Superior temporal gyrus (tissue), 1 donor: ENCODE results near the gene SLC5A12.

Experiments used
- DNase-seq: peaks from one replicate; pipeline ENCODE4 v3.0.0-alpha.2; 2016; ENCODE audit errors: extremely low spot score

Gene SLC5A12

DNA sequence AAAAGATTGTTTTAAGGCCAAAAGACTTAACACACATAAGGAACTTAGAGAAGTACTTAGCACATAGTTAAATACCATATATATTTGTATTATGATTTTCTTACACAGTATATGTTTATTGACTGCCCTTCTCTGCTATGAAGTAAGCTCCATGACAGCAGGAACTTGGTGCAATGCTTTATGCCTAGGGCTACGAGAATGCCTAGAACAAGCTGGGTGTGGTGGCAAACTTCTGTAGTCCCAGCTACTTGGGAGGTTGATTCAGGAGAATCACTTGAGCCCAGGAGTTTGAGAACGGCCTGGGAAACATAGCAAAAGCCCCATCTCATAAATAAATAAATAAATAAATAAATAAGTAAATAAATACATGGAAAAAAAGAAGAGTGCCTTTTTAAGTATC, 1.9 kb downstream of the SLC5A12 start:
- no peak for DNase-seq

DNA sequence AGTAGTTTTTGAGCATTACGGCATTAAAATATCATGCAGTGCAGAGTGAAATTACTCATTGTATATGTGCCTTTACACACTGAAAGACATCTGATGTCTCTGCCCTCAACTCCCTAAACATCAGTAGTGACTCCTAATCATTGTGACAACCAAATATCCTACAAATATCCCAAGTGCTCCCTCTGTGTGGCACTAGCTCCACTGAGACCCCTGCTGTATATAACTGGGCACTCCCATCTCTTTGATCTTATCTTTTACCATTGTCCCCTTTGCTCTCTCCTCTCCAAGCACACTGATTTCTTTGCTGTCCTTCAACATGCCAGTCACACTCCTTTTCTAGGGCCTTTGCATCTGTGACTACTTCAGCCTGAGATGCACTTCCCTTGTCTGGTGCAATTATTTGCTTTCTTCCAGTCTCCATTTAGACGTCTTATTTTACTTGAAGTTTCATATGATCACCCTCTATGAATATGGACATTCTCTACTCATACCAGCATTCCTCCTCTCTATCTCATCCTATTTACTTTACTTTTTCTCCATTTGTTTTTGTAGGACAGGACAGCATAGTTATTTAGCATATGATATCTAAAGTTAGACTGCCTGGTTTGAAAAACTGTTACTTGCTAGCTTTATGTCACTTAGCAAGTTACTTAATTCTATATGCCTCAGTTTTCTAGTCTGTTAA, 2.4 kb downstream of the SLC5A12 start:
- no peak for DNase-seq

DNA sequence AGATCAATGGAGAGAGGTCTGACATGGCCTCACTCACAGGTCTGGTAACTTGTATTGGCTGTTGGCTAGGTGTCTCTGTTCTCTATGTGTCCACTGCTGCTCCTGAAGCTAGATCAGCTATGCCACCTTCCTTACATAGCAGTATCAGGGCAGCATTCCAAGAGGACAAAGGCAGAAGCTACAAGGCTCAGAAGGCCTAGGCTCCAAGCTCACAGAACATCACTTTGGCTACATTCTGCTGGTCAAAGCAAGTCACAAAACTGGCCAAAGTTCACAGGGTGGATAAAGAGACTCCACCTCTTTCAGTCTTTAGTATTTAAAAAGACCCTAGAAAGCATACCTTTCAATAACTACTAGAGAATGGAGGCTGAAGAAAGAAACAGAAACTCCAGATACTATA, 4.1 kb downstream of the SLC5A12 start:
- no peak for DNase-seq

DNA sequence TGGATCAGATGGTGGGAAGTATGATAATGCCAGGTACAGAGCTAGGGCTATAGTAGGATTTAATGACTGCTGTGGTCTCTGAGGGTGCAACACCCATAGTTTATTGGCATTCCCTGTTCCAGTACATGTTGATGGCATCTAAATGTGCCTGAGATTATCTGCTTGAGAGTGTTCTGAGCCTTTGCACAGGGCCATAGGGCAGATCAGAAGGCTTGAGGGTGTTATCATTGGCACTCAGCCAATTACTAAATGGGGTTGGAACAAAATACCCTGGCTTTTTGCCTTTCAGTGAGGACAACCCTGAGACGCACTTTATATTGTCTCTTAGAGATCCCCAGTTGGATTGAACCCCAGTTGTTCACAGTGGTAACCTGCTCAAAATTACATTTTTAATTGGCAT, 6.7 kb downstream of the SLC5A12 start:
- DNase-seq, result no peak

DNA sequence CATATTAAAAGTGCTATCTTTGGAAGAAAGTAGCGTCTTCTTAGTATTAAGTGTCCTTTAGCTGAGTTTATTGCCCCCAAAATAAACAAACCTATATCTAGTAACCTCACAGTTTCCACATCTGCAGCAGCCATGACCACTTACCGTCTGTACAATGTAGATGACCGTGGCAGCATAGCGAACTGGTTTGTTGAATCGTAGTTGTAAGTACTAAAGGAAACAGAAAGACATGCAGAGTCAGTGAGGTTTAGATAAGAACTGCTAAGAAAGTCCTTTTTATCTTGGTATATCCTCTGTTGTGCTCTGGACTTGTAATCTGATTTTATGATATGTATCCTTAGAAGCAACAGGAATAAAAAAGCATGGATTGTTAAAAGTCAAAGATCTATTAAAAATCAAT, 9.4 kb downstream of the SLC5A12 start:
- DNase-seq, result no peak

DNA sequence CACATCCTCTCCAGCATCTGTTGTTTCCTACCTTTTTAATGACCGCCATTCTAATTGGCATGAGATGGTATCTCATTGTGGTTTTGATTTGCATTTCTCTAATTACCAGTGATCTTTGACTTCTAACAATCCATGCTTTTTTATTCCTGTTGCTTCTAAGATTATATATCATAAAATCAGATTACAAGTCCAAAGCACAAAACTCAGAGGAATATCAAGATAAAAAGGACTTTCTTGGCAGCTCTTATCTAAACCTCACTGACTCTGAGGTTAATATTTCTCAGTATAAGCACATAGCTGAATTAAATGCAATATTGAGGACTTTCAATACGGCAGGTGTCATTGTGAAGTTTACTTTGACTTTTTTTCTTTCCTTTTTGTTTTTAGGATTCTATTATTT, 11.4 kb downstream of the SLC5A12 start:
- no peak for DNase-seq

DNA sequence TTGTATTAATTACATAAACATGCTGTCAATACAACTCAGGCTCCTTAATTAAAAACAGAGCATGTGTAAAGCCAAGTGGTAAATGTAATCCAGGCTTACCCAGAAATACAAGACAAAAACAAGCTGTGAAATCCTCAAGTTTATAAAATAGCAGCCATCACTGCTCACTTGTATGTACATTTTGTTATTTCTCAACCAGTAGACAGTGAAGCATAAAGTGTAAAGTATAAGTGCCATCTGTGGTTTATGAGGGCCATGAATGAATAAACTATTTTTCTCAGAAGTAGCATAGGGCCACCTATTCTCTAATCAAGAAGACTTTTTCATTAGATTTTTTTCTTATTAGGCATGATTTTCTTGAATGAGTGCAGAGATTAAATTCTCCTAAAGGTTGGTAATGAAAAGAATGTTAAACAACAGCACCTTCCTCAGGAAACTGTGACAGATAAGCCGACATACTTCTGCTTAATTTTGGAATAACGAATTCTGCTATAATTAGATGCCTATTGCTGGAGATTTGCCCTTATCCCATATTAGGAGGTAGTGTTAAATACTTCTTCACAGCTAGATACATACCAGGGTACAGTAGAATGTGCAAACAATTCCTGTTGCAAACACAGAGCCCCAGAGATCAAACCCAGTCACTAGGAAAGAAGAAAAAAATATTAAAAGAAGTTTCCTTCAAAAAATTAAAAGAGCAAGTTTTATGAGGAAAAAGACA, 13.0 kb downstream of the SLC5A12 start:
- DNase-seq, result no peak

DNA sequence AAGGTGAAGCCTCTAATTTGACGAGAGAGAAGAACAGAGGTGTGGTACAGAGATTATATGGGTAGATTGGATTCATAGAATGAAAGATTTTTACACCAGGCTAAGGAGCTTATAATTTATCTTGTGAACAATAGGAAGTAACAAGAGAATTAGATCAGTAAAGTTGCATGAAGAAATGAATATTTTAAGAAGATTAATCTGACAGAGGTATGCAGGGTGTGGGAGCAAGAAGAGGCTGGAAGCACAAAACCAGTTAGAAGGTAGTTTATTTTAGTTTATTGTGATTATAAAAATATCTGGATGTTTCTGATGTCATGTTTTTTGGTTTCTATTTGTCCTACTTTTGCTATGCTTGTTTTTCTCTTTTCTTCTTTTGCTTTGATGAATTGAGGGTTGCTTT, 15.7 kb downstream of the SLC5A12 start:
- no peak for DNase-seq

DNA sequence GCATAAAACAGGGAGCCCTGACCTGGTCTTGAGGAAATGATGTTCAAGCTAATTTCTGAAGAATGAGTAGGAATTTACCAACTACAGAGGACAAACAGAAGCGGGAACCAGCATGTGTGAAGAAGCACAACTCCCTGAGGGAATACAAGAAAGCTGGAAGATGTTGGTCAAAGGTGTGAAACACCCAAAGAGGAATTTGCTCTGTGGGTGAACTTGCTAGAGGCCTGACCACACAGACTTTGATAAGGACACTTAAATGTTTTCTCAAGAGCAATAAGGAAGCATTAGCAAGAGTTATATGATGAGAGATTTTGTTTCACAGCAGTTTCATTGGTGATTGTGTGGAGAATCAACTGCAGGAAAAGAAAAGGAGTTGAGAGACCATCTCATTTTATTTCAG, 17.6 kb downstream of the SLC5A12 start:
- no peak for DNase-seq

DNA sequence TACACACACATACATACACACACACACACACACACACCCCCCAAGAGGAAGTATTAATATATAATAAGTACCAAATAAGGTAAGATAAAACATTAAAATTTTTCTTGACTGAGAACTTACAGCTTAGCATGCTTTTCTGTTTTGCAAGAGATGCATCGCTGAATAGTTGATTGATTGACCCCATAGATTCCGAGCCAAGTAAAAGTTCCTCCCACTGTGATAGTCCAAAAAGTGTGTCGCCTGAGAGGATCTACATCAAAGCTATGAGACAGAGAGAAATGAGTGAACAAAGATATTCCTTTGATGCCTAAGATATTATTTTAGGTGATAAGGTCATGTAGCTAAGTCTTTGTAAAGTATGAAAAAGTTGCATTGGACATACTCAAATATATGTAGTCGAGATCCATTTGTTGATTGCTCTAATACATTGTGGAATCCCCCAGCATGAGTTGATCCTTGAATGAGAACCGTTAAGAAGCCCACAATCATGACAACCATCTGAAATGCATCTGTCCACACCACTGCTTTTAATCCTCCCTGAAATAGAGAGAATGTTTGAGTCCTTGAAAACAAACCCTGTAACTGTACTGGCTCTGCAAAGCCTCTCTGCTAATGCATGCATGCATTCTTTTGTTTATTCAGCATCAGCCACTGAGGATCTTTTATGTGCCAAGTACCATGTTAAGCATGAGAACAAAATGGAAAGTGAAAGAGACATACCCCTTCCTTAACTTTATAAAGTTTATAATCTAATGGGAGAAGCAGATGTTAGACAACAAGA, 18.3 kb downstream of the SLC5A12 start:
- DNase-seq, result no peak

DNA sequence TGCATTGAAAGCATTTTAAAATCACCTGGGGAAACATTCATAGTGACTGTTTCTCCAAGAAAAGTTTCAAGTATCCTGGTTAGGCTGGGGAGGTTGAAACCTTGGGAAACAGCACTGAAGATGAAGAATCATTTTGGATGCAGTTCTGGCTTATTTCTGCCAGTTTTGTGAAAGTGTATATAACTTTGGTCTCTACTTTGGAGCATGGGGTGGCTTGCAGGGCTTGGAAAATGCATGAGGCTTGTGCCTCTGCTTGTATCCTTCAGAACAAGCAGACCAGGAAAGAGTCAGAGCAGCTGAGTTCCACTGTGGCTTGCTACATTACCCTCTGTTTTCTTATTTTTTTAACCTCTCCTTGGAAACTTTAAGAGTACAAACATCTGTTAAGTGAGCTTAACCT, 19.5 kb downstream of the SLC5A12 start:
- no peak for DNase-seq

DNA sequence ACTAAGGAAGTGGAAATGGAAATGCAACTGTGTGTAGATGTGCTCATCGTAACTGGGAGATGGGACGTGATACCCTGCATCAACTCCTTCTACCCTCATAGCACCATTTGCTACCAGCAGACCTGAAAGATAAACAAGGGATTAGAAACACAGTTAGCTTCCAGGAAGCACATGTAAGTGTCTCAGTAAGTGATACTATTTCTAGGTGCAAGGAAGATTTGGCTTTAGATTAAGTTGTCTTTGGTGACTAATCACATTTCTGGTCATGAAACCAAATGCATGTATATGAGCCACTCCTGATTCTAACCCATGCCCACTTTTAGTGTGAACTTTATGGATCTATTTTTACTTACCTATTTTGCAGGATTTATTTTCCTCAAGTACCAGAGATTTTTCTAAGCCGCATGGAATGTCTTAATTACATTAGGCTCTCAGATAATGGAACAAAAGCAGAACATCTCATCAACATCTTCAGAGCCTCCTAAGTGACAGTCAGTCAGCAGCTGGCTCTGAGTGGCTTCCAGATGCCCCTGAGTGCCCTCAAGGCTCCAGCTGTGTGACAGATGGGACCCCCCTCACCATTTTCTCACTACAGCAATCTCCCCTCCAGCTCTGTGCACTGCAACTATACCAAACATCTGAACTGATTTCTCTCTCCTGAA, 21.2 kb downstream of the SLC5A12 start:
- DNase-seq, result no peak

DNA sequence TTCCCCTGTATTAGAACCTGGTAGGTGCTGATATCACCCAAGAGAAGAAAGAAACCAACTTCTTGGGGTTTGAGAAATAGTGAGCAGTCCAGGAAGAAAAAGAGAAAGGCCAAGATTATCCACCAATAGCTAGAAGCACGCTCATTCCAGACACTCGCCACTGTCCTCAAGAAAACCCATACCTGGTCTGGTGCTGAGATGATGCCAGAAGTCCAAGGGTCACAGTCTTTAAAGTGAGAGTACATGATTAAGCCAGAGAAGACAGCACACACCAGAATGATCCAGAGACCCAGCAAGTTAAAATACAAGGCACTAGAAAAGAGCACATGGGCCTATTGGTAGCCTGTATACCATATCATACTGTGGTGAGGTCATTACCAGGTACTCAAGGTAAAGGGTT, 23.6 kb downstream of the SLC5A12 start:
- DNase-seq, result no peak

DNA sequence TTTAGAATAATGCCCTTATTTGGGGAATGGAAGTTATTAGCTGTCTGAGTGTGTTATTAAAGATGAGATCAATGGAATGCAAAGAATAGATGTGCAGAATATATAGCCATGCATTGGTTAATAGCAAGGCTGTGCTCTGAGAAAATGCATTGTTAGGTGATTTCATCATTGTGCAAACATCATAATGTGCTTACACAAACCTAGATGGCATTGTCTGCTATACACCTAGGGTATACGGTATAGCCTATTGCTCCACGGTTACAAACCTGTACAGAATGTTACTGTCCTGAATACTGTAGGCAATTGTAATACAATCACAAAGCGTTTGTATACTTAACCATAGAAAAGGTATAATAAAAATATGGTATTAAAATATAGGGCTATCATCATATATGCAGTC, 25.5 kb downstream of the SLC5A12 start:
- DNase-seq, result no peak

DNA sequence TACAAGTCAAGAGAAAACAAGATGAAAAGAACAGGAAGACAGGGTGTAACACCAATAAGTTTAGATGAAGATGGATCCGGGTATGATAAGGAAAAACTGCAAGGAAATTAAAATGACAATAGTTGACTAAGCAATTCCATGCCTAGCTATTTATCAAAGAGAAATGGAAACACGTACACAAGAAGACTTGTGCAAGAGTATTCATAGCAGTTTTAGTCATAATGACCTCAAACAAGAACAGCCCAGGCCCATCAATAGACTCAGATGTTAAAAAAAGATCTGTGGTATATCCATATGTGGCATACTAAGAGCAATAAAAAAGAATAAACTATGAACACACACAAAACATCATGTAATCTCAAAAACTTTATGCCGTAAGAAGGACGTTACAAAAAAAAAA, 33.2 kb downstream of the SLC5A12 start:
- DNase-seq, result no peak

DNA sequence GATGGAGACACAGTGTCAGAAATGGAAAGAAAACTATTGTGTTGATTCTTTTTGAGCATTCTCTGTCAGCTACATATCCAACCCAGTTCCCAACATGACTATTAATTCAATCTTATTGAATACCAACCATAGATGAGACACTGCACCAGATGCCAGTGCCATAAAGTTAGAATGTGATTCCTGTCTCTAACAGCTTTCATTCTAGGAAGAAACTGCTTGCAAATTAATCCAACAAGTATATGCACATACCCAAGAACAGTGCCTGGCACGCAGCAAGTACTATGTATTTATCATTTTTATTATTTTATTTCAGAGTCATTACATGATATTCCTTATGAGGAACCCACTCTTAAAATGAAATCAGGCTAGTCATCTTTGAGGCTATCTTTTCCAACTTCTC, 34.5 kb downstream of the SLC5A12 start:
- DNase-seq, result no peak

DNA sequence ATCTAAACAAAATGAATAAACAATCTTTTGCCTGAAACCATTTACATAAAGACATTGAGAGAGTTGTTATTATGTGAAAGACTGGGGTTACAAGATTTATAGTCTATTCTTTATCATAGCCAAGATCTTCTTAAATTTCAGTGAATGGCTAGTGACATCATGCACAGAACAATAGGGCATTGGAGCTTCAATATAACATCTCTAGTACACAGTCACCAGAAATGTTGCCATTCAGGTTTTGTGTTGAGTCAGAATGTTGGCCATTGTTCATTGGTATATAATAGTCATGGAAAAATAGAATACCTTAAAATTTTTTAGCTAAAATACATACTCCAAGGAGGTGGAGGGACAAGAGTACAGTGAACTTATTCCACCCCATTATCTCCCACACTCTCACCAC, 44.3 kb downstream of the SLC5A12 start:
- no peak for DNase-seq

DNA sequence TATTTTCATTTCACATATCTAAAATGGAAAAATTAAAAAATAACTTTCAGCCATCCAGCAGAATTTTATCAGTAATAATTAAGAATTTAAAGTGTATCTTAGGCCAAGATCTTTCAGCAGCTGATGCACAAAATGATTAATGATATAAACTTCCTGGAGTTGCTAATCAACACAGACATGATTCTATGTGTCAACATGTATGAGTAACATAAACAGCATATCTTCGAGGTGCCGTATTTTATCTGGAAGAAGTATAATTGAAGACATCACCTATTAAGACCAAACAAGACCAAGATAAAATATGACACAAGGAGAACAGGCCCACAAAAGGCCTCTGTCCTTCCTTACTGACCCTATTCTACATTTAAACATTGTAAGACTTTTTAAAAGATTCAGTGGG, 45.2 kb downstream of the SLC5A12 start:
- DNase-seq, result no peak

DNA sequence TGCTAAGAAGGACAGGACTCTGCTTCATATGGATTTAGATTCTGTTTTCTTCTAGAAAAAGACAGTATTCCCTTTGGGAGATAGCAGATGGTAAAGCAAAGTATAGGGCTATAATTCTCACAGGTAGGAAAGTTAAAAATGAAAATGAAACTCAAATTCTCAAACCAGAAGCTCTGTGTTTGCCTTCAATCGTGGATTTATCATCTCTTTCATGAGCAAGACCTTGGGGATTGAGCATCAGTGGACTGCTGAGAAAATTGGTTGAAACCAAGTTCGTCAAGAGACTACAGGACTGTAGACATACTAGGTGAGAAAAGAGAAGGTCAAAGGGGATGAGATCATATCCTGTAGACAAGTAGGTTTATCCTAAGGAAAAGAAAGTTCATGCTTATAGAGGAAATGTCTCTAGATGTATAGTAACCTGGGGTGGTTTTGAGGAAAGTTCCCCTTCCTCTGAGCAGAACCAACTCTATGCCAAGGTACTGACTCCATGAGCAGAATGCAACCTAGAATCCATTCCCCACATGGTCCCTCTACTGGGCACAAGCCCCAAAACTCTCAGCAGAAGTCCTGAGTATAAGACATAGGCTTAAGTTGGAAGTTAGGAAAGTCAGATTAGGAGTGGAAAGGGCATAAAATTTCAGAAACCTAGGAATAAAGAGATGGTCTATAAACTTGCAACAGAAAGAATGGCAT, 46.5 kb downstream of the SLC5A12 start:
- DNase-seq, result no peak

DNA sequence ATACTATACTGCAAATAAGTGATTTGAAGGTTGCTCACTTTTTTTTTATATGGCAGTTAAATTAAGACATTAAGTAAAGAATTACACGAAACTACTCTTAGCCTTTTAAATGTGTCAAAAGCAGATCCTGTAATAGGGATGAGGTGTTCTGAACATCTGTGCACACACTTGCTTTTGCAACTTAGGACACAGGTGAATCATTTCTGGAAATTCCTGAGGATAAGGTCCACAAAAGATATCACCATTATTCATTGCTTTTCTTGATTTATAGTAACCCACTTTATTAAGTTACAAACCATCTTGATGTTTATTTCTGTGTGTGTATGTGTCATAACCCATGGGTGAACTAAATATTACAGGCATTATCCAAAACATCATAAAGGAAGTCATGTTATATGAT, 55.9 kb downstream of the SLC5A12 start:
- DNase-seq, result no peak

DNA sequence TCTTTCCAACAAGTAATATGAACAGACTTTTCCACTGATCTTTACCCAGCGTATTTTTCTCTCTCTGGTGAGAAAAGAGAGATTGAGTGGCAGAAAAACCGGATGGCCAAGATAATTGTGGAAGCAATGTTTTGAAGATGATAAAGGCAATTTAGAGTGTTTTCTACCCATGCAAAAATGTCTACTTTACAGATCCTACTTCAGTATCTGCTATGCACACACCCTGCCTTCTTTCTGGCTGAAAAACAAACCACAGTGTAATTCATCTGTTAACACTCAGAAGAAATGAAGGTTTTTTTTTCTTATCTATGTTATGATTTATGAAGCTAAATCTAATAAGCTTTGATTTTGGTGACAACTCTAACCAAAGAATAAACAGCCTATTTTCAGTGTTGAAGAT, 56.8 kb downstream of the SLC5A12 start:
- no peak for DNase-seq

DNA sequence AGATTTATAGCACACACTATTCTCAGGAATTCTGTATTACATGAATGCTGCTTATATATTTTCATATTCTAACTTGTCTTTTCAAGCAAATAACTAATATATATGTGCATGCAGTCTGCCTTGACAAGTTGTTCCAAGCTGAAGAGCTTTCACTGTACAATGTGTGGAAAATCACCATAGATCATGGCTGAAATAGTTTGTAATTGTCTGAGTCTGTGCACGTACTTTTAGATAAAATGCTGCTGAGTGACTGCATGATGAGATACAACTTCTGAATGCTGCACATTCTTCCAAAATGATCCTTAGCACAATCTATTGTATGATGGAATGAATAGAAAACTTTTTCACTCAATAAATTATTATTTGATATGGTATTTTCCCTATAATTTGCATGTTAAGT, 58.9 kb downstream of the SLC5A12 start:
- DNase-seq, result no peak
